A549 (cell line): ENCODE data around the gene BTBD18. TPM values are rescaled to one million over a fixed set of nuclear protein-coding genes. Genes with fewer than 3 reads are reported as not detected.

Experiments
- ATAC-seq, 2 experiments: fragments of 200-7000 bp in 1 of 2; fragments of >200 bp in 1 of 2; cut with Nextera tagmentation in 1 of 2; cut with Tn5 transposase in 1 of 2; 3 replicates each; pipeline versions ENCODE4 v1.8.0 to v1.9.1; 2018 to 2020; ENCODE audit warnings: mild to moderate bottlenecking in 1 of 2, moderate library complexity in 1 of 2
- CTCF ChIA-PET: fragments of 300-600 bp; sonication (Branson Sonifier 250); formaldehyde crosslinking; extraction: SDS; loops from one replicate; lab custom pipeline; 2021; ENCODE audit warnings: antibody characterized with exemption, inconsistent platforms; lab: Yijun Ruan, JAX
- POLR2A ChIA-PET: fragments of 350-600 bp; formaldehyde crosslinking; extraction: SDS; loops from one replicate; lab custom pipeline; 2021; ENCODE audit warnings: antibody characterized with exemption, inconsistent platforms; lab: Yijun Ruan, JAX
- DNase-seq, 2 experiments: peaks; one replicate each; pipeline versions ENCODE4 v3.0.0 to v3.0.0-alpha.2; 2011 to 2016; ENCODE audit warnings: low read depth in 1 of 2, low spot score in 1 of 2
- FAIRE-seq: peaks from 2 replicates; lab custom pipeline; 2011; peaks lifted over from hg19 to GRCh38; lab: Jason Lieb, UNC
- H3K27ac ChIP-seq, 2 experiments: fragments of >200 bp; sonication (Bioruptor Twin); formaldehyde crosslinking; 3 replicates each; pipeline ENCODE4 v1.5.1; 2016 to 2017
- H3K4me1 ChIP-seq: fragments of >200 bp; sonication (Bioruptor Twin); formaldehyde crosslinking; 3 replicates; pipeline ENCODE4 v1.6.1; 2016
- H3K4me2 ChIP-seq: fragments of >200 bp; sonication (Bioruptor Twin); formaldehyde crosslinking; 3 replicates; pipeline ENCODE4 v1.6.1; 2016
- H3K4me3 ChIP-seq: fragments of >200 bp; sonication (Bioruptor Twin); formaldehyde crosslinking; 3 replicates; pipeline ENCODE4 v1.5.1; 2016
- H3K9me3 ChIP-seq: fragments of >200 bp; sonication (Bioruptor Twin); formaldehyde crosslinking; 3 replicates; pipeline ENCODE4 v1.6.1; 2016
- ATOH8 ChIP-seq: fragments of 250-450 bp; sonication (Bioruptor Pico); IDR thresholded peaks from 2 replicates; pipeline ENCODE4 v1.5.0; 2020; ENCODE audit warnings: low read depth, mild to moderate bottlenecking, moderate library complexity
- BHLHE40 ChIP-seq: IDR thresholded peaks from 2 replicates; pipeline ENCODE4 v1.6.1; 2012; ENCODE audit warnings: low read depth, low read length, inconsistent platforms
- CHD2 ChIP-seq: fragments of 150-350 bp; IDR thresholded peaks from 2 replicates; pipeline ENCODE4 v1.6.1; 2014; ENCODE audit warnings: low read length; ENCODE audit not compliant: partially characterized antibody
- CTCF ChIP-seq: fragments of >200 bp; sonication (Bioruptor Twin); formaldehyde crosslinking; IDR thresholded peaks from 3 replicates; pipeline ENCODE4 v1.5.1; 2016
- E2F6 ChIP-seq: IDR thresholded peaks from 2 replicates; pipeline ENCODE4 v1.6.1; 2012; ENCODE audit warnings: low read depth, borderline replicate concordance
- EHF ChIP-seq: fragments of 250-450 bp; sonication (Bioruptor Pico); IDR thresholded peaks from 2 replicates; pipeline ENCODE4 v1.5.0; 2020; ENCODE audit warnings: mild to moderate bottlenecking
- HDAC2 ChIP-seq: fragments of 200-600 bp; sonication (generic); IDR thresholded peaks from 2 replicates; pipeline ENCODE4 v1.6.1; 2016
- HES2 ChIP-seq: fragments of >200 bp; sonication (Bioruptor Twin); formaldehyde crosslinking; IDR thresholded peaks from 2 replicates; pipeline ENCODE4 v1.6.1; 2016
- HMGXB4 ChIP-seq: fragments of 250-450 bp; sonication (Bioruptor Pico); IDR thresholded peaks from 2 replicates; pipeline ENCODE4 v1.5.0; 2021; ENCODE audit warnings: mild to moderate bottlenecking, moderate library complexity, borderline replicate concordance
- HOXA7 ChIP-seq: fragments of 250-450 bp; sonication (Bioruptor Pico); IDR thresholded peaks from 2 replicates; pipeline ENCODE4 v1.5.0; 2020; ENCODE audit warnings: mild to moderate bottlenecking, moderate library complexity
- HOXB13 ChIP-seq: fragments of 250-450 bp; sonication (Bioruptor Pico); IDR thresholded peaks from 2 replicates; pipeline ENCODE4 v1.5.0; 2020; ENCODE audit warnings: low read depth, mild to moderate bottlenecking, moderate library complexity
- HOXB5 ChIP-seq: fragments of 250-450 bp; sonication (Bioruptor Pico); IDR thresholded peaks from 2 replicates; pipeline ENCODE4 v1.5.0; 2020; ENCODE audit warnings: mild to moderate bottlenecking, moderate library complexity
- JUNB ChIP-seq: fragments of >200 bp; sonication (Bioruptor Twin); formaldehyde crosslinking; IDR thresholded peaks from 2 replicates; pipeline ENCODE4 v1.6.1; 2016
- KDM1A ChIP-seq: fragments of 200-600 bp; sonication (generic); IDR thresholded peaks from 2 replicates; pipeline ENCODE4 v1.6.1; 2016; ENCODE audit warnings: low read depth, mild to moderate bottlenecking
- KDM5A ChIP-seq: fragments of 200-600 bp; sonication (generic); IDR thresholded peaks from 2 replicates; pipeline ENCODE4 v1.6.1; 2016; ENCODE audit warnings: antibody characterized with exemption, mild to moderate bottlenecking
- MAFK ChIP-seq: fragments of 450-650 bp; IDR thresholded peaks from 2 replicates; pipeline ENCODE4 v1.6.1; 2014; ENCODE audit not compliant: partially characterized antibody
- MAZ ChIP-seq: fragments of 150-350 bp; IDR thresholded peaks from 2 replicates; pipeline ENCODE4 v1.6.1; 2014; ENCODE audit warnings: antibody characterized with exemption, low read depth, low read length, borderline replicate concordance
- NFE2L2 ChIP-seq: fragments of 150-350 bp; conservative IDR thresholded peaks from 2 replicates; pipeline ENCODE4 v1.6.1; 2014; ENCODE audit warnings: low read length
- NPAS2 ChIP-seq: fragments of 250-450 bp; sonication (Bioruptor Pico); IDR thresholded peaks from 2 replicates; pipeline ENCODE4 v1.8.0; 2022; ENCODE audit warnings: mild to moderate bottlenecking, moderate library complexity, borderline replicate concordance
- NR3C1 ChIP-seq: fragments of >200 bp; sonication (Bioruptor Twin); formaldehyde crosslinking; IDR thresholded peaks from 3 replicates; pipeline ENCODE4 v1.6.1; 2017
- PHF8 ChIP-seq: fragments of 200-600 bp; sonication (generic); IDR thresholded peaks from 2 replicates; pipeline ENCODE4 v1.6.1; 2016; ENCODE audit warnings: low read depth, mild to moderate bottlenecking, antibody characterized with exemption, moderate library complexity, borderline replicate concordance
- POLR2A ChIP-seq: IDR thresholded peaks from 2 replicates; pipeline ENCODE4 v1.6.1; 2012; ENCODE audit warnings: mild to moderate bottlenecking, low read length
- POLR2AphosphoS2 ChIP-seq: conservative IDR thresholded peaks from 2 replicates; pipeline ENCODE4 v1.6.1; 2012; ENCODE audit warnings: low read length, improper control_type of control experiment, inconsistent platforms
- RARB ChIP-seq: fragments of 250-450 bp; sonication (Bioruptor Pico); IDR thresholded peaks from 2 replicates; pipeline ENCODE4 v1.8.0; 2021; ENCODE audit warnings: mild to moderate bottlenecking, moderate library complexity
- RCOR1 ChIP-seq: fragments of 150-350 bp; IDR thresholded peaks from 2 replicates; pipeline ENCODE4 v1.6.1; 2014; ENCODE audit warnings: antibody characterized with exemption, low read length, low read depth
- RFX5 ChIP-seq: fragments of 450-650 bp; IDR thresholded peaks from 2 replicates; pipeline ENCODE4 v1.7.1; 2014; ENCODE audit warnings: antibody characterized with exemption, mild to moderate bottlenecking, moderate library complexity
- RNF2 ChIP-seq: fragments of 200-600 bp; sonication (generic); IDR thresholded peaks from 2 replicates; pipeline ENCODE4 v1.6.1; 2016; ENCODE audit warnings: low read depth, mild to moderate bottlenecking, antibody characterized with exemption, moderate library complexity, borderline replicate concordance
- ZFP36 ChIP-seq: fragments of 450-650 bp; IDR thresholded peaks from 2 replicates; pipeline ENCODE4 v1.6.1; 2014; ENCODE audit warnings: borderline replicate concordance; ENCODE audit not compliant: partially characterized antibody
- ZNF302 ChIP-seq: fragments of 250-450 bp; sonication (Bioruptor Pico); IDR thresholded peaks from 2 replicates; pipeline ENCODE4 v1.9.0; 2021; ENCODE audit warnings: inconsistent platforms, mild to moderate bottlenecking, moderate library complexity
- WGBS: methylation state at CpG from one replicate; pipeline ENCODE4 v1.1.6; 2017; ENCODE audit errors: missing lambda C conversion rate; 5-methylcytosine and 5-hydroxymethylcytosine counted together
- polyA plus RNA-seq, 4 experiments: library from polyadenylated mRNA; depleted of rRNA in 3 of 4; stranded (reverse); fragments of >200 nt; fragmentation: RNase III in 1 of 4; extraction: RNeasy Plus Mini Kit Qiagen cat#74134 plus additional on column Dnase treatment in 1 of 4; gene quantifications; 2 replicates in 3 of 4; 3 replicates in 1 of 4; pipeline ENCODE4 v1.2.3, GENCODE V29; 2011 to 2017
- TF ChIP-seq, protein P1 (sequence below): fragments of 150-350 bp; IDR thresholded peaks from 2 replicates; pipeline ENCODE4 v1.6.1; 2014; ENCODE audit warnings: low read depth, mild to moderate bottlenecking, low read length

BTBD18 gene
- polyA plus RNA-seq, 2 of the 4 experiments (the other 2 are of a cell fraction), result not detected

GRCh38 chr11:57735619-57736298 lies 15.9 kb downstream of the BTBD18 start:
- ChIA-PET POLR2A (interaction anchor here (0.6 to 1.6 kb wide), 2 partner anchors 14 to 24 kb away, joined by 4 to 5 read pairs; partner anchors contain the start of genes MED19 and TMX2), CTCF (interaction anchor here (1.2 to 1.9 kb wide), 4 partner anchors 7 to 65 kb away, joined by 4 to 7 read pairs (median 4); partner anchors contain the start of gene BTBD18)
- ATAC-seq (no peak), DNase-seq (no peak), FAIRE-seq (no peak)
- no peak overlapping the region for H3K4me2 ChIP-seq
- no peak overlapping the region for H3K27ac ChIP-seq
- 84% methylated on average over 3 of the region's 3 CpGs for WGBS
- no peak overlapping the region for H3K4me3 ChIP-seq
- H3K9me3 ChIP-seq, result no peaks in the 10 kb centered on the region
- TF ChIP-seq KDM5A (no peak), NFE2L2 (no peak), MAZ (no peak), HMGXB4 (CRISPR knock-in tag) (no peak), MAFK (no peak), RNF2 (no peak), NR3C1 (no peak), PHF8 (no peak), RCOR1 (no peak), HOXB5 (CRISPR knock-in tag) (no peak), CHD2 (no peak), E2F6 (no peak), RFX5 (no peak), ZFP36 (no peak), BHLHE40 (no peak)
- H3K4me1 ChIP-seq, result peaks cover 6% of the 10 kb centered on the region; the same call in 2 of the 3 replicates

DNA sequence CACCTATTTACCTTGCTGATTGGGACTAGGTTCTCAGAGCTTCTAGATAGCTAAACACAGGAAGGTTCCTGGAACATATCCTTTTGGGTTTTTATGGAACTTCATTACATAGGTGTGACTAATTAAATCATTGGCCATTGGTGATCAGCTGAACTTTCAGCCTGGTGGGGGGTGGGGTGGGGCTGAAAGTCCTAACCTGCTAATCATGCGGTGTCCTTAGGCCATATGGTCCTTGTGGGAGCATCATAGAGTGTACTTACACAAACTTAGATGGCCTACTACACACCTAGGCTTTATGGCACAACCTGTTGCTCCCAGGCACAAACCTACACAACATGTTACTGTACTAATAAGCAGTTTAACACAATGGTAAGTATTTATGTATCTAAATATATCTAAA lies 19.0 kb downstream of the BTBD18 start:
- ChIA-PET CTCF (interaction anchor here (3.3 kb wide), 1 partner anchor 18 kb away, joined by 10 read pairs; the partner anchor contains the start of gene BTBD18), POLR2A (no interaction called here)
- ATAC-seq (no peak), FAIRE-seq (no peak), DNase-seq (no peak)
- WGBS, result 82% methylated on average over 1 of the region's 1 CpG
- Histone ChIP-seq H3K4me2 (no peak overlapping the region), H3K9me3 (no peaks in the 10 kb centered on the region), H3K4me1 (no peaks in the 10 kb centered on the region), H3K4me3 (no peak overlapping the region), H3K27ac (no peak overlapping the region)
- TF ChIP-seq HDAC2 (no peak), EHF (CRISPR knock-in tag) (no peak), ZNF302 (no peak), ATOH8 (CRISPR knock-in tag) (no peak), POLR2AphosphoS2 (no peak), KDM1A (no peak), CTCF (no peak), HOXB5 (CRISPR knock-in tag) (no peak), POLR2A (no peak), HOXB13 (CRISPR knock-in tag) (no peak), NPAS2 (CRISPR knock-in tag) (no peak), HES2 (no peak), RARB (no peak), JUNB (no peak), HOXA7 (CRISPR knock-in tag) (no peak), E2F6 (no peak)
- TF ChIP-seq, protein P1, sequence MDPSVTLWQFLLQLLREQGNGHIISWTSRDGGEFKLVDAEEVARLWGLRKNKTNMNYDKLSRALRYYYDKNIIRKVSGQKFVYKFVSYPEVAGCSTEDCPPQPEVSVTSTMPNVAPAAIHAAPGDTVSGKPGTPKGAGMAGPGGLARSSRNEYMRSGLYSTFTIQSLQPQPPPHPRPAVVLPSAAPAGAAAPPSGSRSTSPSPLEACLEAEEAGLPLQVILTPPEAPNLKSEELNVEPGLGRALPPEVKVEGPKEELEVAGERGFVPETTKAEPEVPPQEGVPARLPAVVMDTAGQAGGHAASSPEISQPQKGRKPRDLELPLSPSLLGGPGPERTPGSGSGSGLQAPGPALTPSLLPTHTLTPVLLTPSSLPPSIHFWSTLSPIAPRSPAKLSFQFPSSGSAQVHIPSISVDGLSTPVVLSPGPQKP, result no peak
